Esophagus (tissue), 2 donors: ENCODE results near the gene CIB4. TPM values are rescaled to one million over a fixed set of nuclear protein-coding genes. Genes with fewer than 3 reads are reported as not detected.
A peak's percentile ranks its signal among the peaks of the same experiment; 100 is the strongest.
"Not testable (repeated sequence)": the region's sequence is repeated elsewhere in the genome, so short reads cannot be mapped to it uniquely, and the experiment has no call there.

Experiments used
- H3K27ac ChIP-seq, 2 donors: one replicate each; pipeline ENCODE4 v1.5.1; 2013; ENCODE audit warnings: low read depth in 2 of 2, mild to moderate bottlenecking in 2 of 2, inconsistent platforms in 1 of 2, low read length in 1 of 2, moderate library complexity in 1 of 2
- H3K27me3 ChIP-seq, 2 donors: one replicate each; pipeline ENCODE4 v1.6.1; 2013; ENCODE audit warnings: low read length in 2 of 2, control low read depth in 1 of 2, mild to moderate bottlenecking in 1 of 2; ENCODE audit not compliant: insufficient read depth in 2 of 2, control insufficient read depth in 1 of 2
- H3K36me3 ChIP-seq, 2 donors: one replicate each; pipeline ENCODE4 v1.6.1; 2013; ENCODE audit warnings: low read length in 1 of 2; ENCODE audit not compliant: control insufficient read depth in 2 of 2, insufficient read depth in 2 of 2
- H3K4me1 ChIP-seq, 2 donors: one replicate each; pipeline ENCODE4 v1.6.1; 2013; ENCODE audit warnings: low read length in 1 of 2; ENCODE audit not compliant: control insufficient read depth in 2 of 2, insufficient read depth in 2 of 2
- H3K4me3 ChIP-seq, 2 donors: one replicate each; pipeline ENCODE4 v1.5.1; 2013; ENCODE audit warnings: low read length in 2 of 2, mild to moderate bottlenecking in 2 of 2, low read depth in 1 of 2, moderate library complexity in 1 of 2
- H3K9me3 ChIP-seq, 2 donors: one replicate each; pipeline ENCODE4 v1.6.1; 2013; ENCODE audit warnings: mild to moderate bottlenecking in 2 of 2, low read depth in 1 of 2, low read length in 1 of 2, moderate library complexity in 1 of 2; ENCODE audit not compliant: control insufficient read depth in 2 of 2, insufficient read depth in 1 of 2
- WGBS, 2 donors: extraction: QIAGEN DNeasy Blood & Tissue Kit; methylation state at CpG; one replicate each; pipeline ENCODE4 v1.1.7; 2013; 5-methylcytosine and 5-hydroxymethylcytosine counted together
- polyA plus RNA-seq, 2 donors: library from polyadenylated mRNA; stranded (reverse); fragments of 200-250 nt; gene quantifications; one replicate each; pipeline ENCODE4 v1.2.3, GENCODE V29; 2013
- donor health status: healthy with polysubstance abuse.
- donor health status: Bipolar disorder and iron deficiency.

The CIB4 gene
- polyA plus RNA-seq, 2 donors = not detected

GRCh38 chr2:26568076-26568890 lies 72.9 kb downstream of the CIB4 start:
- Histone ChIP-seq H3K9me3 (no peaks in the 10 kb centered on the region), H3K27ac (no peak overlapping the region), H3K4me1 (no peaks in the 10 kb centered on the region), H3K4me3 (no peak overlapping the region), H3K36me3 (no peaks in the 10 kb centered on the region), H3K27me3 (no peaks in the 10 kb centered on the region)
- 83 to 90% methylated on average over 7 of the region's 7 CpGs for WGBS, 2 donors

DNA sequence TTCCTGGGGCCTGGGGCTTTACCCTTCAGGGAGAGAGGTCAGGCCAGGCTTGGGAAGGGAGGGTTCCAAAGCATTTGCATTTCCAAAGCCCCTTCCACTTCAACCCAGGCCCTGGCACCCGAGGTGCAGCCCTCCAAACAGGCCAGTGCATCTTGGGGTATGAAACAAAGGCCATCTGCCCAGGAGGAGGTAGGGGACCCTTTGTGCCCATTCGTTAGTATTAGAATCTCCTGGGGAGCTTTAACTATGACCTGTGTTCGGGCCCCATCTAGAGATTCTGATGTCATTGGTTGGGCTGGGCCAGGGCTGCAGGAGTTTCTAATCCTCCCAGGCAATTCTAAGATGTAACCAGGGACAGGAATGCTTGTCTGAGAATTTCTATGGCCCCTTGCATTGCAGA lies 73.6 kb downstream of the CIB4 start:
- Histone ChIP-seq H3K36me3 (no peaks in the 10 kb centered on the region), H3K27ac (no peak overlapping the region), H3K27me3 (peaks cover 0 to 3% of the 10 kb centered on the region in 2 donors), H3K4me3 (no peak overlapping the region), H3K9me3 (no peaks in the 10 kb centered on the region), H3K4me1 (peaks cover 0 to under 1% of the 10 kb centered on the region in 2 donors)
- WGBS, 2 donors = 69 to 71% methylated on average over 3 of the region's 3 CpGs

- H3K27ac ChIP-seq, H3K36me3 ChIP-seq, H3K4me3 ChIP-seq, H3K27me3 ChIP-seq, H3K4me1 ChIP-seq, H3K9me3 ChIP-seq: not testable (repeated sequence)
- 89 to 96% methylated on average over 1 of the region's 1 CpG for WGBS, 2 donors
These were observed 74.4 kb downstream of the CIB4 start for GRCh38 chr2:26566731-26567130.

- Histone ChIP-seq H3K9me3 (no peaks in the 10 kb centered on the region), H3K4me3 (no peak overlapping the region), H3K27me3 (peaks cover 0 to 3% of the 10 kb centered on the region in 2 donors), H3K27ac (no peak overlapping the region), H3K36me3 (no peaks in the 10 kb centered on the region), H3K4me1 (peaks cover 0 to 4% of the 10 kb centered on the region in 2 donors)
- 95 to 97% methylated on average over 6 of the region's 6 CpGs for WGBS, 2 donors
These were observed 75.1 kb downstream of the CIB4 start for GRCh38 chr2:26566081-26566375.

DNA sequence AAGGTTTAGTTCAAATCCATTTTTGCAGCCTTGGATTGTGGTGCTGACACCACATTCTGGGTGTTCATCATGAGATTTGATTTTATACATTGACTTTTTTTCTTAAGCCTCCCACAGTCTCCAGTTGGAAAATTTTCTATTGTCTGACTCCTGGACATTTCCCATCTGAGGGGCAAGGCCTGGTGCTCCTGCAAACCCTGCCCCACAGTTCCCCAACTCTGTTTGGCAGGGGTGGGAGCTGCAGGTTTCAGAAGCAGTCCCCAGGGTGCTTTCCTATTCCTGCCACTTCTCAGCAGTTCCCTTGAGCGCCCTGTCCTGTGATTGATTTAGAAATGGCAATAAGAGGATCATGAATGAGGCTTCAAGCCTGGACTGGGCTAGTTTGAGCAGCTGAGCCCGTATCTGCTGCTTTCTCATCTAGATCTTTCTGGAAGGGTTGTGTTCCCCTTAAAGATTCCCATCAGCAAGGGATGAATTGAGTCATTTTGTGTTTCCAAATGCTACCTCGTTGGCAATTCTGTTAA lies 77.0 kb downstream of the CIB4 start:
- H3K36me3 ChIP-seq = no peaks in the 10 kb centered on the region

DNA sequence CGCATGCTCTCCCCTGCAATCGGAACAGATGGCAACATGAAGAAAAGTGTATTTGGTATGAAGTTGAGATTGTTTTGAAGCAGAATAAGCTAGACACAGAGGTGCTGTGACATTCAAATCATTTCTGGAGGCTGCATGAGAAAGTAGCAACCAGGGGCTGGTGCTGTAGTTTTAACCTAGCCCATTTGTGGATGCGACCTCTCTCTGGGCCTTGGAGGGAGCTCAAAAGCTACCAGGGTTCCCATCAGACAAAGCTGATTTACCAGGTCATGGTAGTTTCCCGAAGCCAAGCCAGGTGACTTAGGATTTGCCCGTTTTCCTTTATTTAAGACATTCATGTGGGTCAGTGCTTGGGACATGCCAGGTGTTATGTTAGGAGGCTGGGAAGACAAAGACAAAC lies 77.5 kb downstream of the CIB4 start:
- Histone ChIP-seq H3K4me3 (no peak overlapping the region), H3K9me3 (no peaks in the 10 kb centered on the region), H3K27me3 (peaks cover 0 to 3% of the 10 kb centered on the region in 2 donors), H3K27ac (no peak overlapping the region), H3K36me3 (no peaks in the 10 kb centered on the region), H3K4me1 (peaks cover 0 to 4% of the 10 kb centered on the region in 2 donors)
- WGBS, 2 donors = 81 to 84% methylated on average over 5 of the region's 5 CpGs

More for the DNA sequence above, 77.0 kb downstream of the CIB4 start:
- Histone ChIP-seq H3K9me3 (no peaks in the 10 kb centered on the region), H3K4me3 (no peak overlapping the region), H3K27me3 (peaks cover 0 to 3% of the 10 kb centered on the region in 2 donors), H3K27ac (no peak overlapping the region), H3K4me1 (peaks cover 0 to 4% of the 10 kb centered on the region in 2 donors)
- 79 to 82% methylated on average over 3 of the region's 3 CpGs for WGBS, 2 donors

DNA sequence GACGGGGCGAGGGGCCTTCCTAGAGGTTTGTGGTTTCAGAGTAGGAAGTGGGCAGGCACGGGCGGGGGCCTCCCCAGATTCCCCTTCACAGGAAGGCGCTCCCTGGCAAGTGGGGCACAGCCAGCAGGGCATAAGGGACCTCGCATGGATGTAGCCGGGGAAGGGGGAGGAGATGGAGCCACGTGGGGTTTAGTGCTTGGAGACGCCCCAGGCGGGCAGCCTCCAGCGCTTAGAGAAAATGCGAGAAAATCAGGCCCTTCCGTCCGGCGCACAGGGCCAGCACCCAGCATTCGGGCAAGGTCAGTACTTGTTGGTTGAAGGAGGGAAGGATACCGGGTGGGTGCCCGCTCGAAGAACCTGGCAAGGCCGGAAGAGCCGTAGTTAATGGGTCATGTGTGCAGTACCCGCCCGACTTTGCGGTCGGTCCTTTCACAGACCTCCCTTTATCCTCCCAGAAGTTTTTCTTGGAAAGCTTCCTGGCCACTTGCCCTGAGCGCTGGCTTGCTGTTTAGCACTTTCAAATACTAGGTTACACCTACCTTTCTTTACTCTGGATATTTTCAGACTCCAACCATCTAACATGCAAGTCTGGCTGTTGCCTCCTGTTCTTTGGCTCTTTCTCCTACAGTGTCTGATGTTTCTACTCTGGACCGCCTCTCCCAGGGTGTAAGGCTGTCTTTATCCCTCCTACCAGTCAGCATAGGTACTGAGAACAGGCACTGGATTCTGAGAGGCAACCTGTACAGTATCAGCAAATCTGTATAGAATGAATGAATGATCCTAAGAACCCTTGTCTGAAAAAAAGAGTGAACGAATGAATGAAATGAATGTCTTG lies 78.1 kb downstream of the CIB4 start:
- WGBS, 2 donors = 12 to 17% methylated on average over 27 to 28 of the region's 28 CpGs
- peaks cover 0 to 4% of the 10 kb centered on the region in 2 donors for H3K4me1 ChIP-seq
- no peaks in the 10 kb centered on the region for H3K9me3 ChIP-seq
- no peak overlapping the region for H3K27ac ChIP-seq
- H3K4me3 ChIP-seq = peak overlapping the region in 1 of 2 donors; percentile 23
- H3K27me3 ChIP-seq = peaks cover 0 to 3% of the 10 kb centered on the region in 2 donors
- no peaks in the 10 kb centered on the region for H3K36me3 ChIP-seq

DNA sequence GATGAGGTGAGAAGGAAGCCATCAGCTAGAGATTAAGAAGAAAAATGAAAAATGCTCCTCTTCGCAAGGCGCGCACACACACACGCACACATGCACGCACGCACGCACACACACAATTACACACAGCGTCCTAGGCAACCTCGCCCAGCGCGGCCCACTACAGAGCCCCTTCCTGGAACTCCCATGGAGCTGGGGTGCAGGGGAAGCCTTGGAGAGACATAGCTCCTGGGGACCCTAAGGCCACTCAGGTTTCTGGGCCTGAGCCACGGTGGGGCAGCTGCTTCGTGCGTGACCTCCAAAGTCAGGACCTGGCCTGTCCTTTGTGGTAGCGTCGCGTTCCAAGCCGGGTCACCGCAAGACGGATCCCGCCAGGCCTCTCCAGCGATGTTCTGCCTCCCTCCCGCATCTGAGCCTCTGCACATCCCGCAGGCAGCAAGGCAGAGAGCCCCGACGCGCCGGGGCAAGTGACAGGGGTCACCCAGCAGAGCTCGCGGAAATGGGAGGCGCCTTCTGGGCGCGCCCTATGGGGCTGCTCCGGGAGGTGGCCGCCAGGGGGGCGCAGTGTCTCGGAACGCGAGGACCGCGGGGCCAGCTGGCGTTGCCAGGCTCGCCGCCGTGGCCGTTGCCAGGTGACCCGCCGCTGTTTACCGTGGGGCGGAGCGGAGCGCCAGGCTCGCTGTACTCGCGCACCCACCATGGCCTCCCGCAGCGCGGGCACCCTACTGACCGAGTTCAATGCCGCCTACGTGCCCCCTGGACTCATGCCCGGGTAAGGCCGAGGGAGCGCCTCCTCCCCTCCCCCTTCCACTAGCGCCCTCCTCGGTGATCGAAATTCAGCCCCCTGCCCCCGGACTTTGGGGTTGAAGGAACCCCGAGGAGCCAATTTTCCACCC lies 79.0 kb downstream of the CIB4 start:
- Histone ChIP-seq H3K4me3 (peak overlapping the region; percentile 23), H3K27me3 (peaks cover 0 to 3% of the 10 kb centered on the region in 2 donors), H3K27ac (no peak overlapping the region), H3K9me3 (no peaks in the 10 kb centered on the region), H3K4me1 (peaks cover 0 to 4% of the 10 kb centered on the region in 2 donors), H3K36me3 (no peaks in the 10 kb centered on the region)
- WGBS, 2 donors = 18 to 19% methylated on average over 64 to 69 of the region's 69 CpGs

DNA sequence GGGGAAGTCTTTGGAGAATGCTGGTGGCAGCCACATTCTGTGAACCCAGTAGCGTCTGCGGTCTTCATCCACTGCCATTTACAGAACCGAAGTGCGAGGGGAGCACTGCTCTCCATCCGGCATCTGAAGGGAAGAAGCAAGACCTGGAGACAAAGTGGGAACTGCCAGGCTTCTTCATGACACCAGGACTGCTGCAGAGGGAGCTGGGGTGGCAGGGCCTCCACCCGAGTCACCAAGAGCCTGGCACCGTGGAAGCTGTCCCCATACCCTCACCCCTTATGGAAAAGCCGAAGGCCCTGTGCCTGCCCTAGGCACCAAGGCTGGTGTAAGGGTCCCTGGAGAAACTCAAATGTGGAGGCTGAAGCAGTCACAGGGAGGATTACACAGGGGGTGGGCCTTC lies 79.8 kb downstream of the CIB4 start:
- Histone ChIP-seq H3K4me3 (no peak overlapping the region), H3K36me3 (no peaks in the 10 kb centered on the region), H3K4me1 (peaks cover 0 to 4% of the 10 kb centered on the region in 2 donors), H3K27ac (no peak overlapping the region), H3K9me3 (no peaks in the 10 kb centered on the region), H3K27me3 (peaks cover 0 to 3% of the 10 kb centered on the region in 2 donors)
- WGBS, 2 donors = 92 to 94% methylated on average over 8 of the region's 8 CpGs
